HepG2 (cell line): ENCODE data around the gene C20orf204. TPM values are rescaled to one million over a fixed set of nuclear protein-coding genes. Genes with fewer than 3 reads are reported as not detected.

Source experiments
- AHR ChIP-seq: IDR thresholded peaks from 2 replicates; pipeline ENCODE4 v1.6.1; 2018; ENCODE audit warnings: missing genetic modification reagents, missing compliant biosample characterization
- CBFB ChIP-seq: sonication (generic); formaldehyde crosslinking; IDR thresholded peaks from 2 replicates; pipeline ENCODE4 v1.4.0; 2020; ENCODE audit warnings: missing genetic modification reagents
- CENPX ChIP-seq: sonication (generic); formaldehyde crosslinking; IDR thresholded peaks from 2 replicates; pipeline ENCODE4 v1.9.0; 2021; ENCODE audit warnings: mild to moderate bottlenecking, missing genetic modification reagents, moderate library complexity
- DR1 ChIP-seq: sonication (generic); formaldehyde crosslinking; IDR thresholded peaks from 2 replicates; pipeline ENCODE4 v1.8.0; 2021; ENCODE audit warnings: mild to moderate bottlenecking, missing genetic modification reagents, inconsistent platforms
- FOXC1 ChIP-seq: sonication (generic); formaldehyde crosslinking; IDR thresholded peaks from 2 replicates; pipeline ENCODE4 v1.8.0; 2022; ENCODE audit warnings: mild to moderate bottlenecking, missing genetic modification reagents, borderline replicate concordance
- HNF4A ChIP-seq: sonication (generic); formaldehyde crosslinking; IDR thresholded peaks from 2 replicates; pipeline ENCODE4 v1.4.0; 2020; ENCODE audit warnings: missing genetic modification reagents
- MIER2 ChIP-seq: IDR thresholded peaks from 2 replicates; pipeline ENCODE4 v1.6.1; 2016; ENCODE audit warnings: missing biosample characterization, missing genetic modification reagents
- POLR2AphosphoS2 ChIP-seq: IDR thresholded peaks from 2 replicates; pipeline ENCODE4 v1.6.1; 2011; ENCODE audit warnings: low read depth, low read length, improper control_type of control experiment
- SATB2 ChIP-seq: sonication (generic); formaldehyde crosslinking; IDR thresholded peaks from 2 replicates; pipeline ENCODE4 v1.5.0; 2020; ENCODE audit warnings: missing genetic modification reagents
- SMAD9 ChIP-seq: sonication (generic); formaldehyde crosslinking; IDR thresholded peaks from 2 replicates; pipeline ENCODE4 v1.5.1; 2020; ENCODE audit warnings: mild to moderate bottlenecking, missing genetic modification reagents
- SMYD3 ChIP-seq: sonication (generic); formaldehyde crosslinking; IDR thresholded peaks from 2 replicates; pipeline ENCODE4 v1.8.1; 2023; ENCODE audit warnings: mild to moderate bottlenecking, missing genetic modification reagents
- SP2 ChIP-seq: sonication (generic); formaldehyde crosslinking; IDR thresholded peaks from 2 replicates; pipeline ENCODE4 v1.5.1; 2020; ENCODE audit warnings: mild to moderate bottlenecking, missing genetic modification reagents
- TBX3 ChIP-seq: fragments of 450-650 bp; IDR thresholded peaks from 2 replicates; pipeline ENCODE4 v1.6.1; 2017; ENCODE audit warnings: antibody characterized with exemption, mild to moderate bottlenecking, inconsistent platforms, borderline replicate concordance
- ZKSCAN5 ChIP-seq: sonication (generic); formaldehyde crosslinking; IDR thresholded peaks from 2 replicates; pipeline ENCODE4 v1.5.1; 2020; ENCODE audit warnings: mild to moderate bottlenecking, missing genetic modification reagents
- ZNF121 ChIP-seq: sonication (generic); formaldehyde crosslinking; IDR thresholded peaks from 2 replicates; pipeline ENCODE4 v1.5.0; 2020; ENCODE audit warnings: mild to moderate bottlenecking, missing genetic modification reagents
- ZNF225 ChIP-seq: sonication (generic); formaldehyde crosslinking; IDR thresholded peaks from 2 replicates; pipeline ENCODE4 v1.4.0; 2020; ENCODE audit warnings: mild to moderate bottlenecking, missing genetic modification reagents
- ZNF274 ChIP-seq: sonication (generic); formaldehyde crosslinking; IDR thresholded peaks from 2 replicates; pipeline ENCODE4 v1.5.1; 2020; ENCODE audit warnings: mild to moderate bottlenecking, missing genetic modification reagents
- ZNF501 ChIP-seq: sonication (generic); formaldehyde crosslinking; IDR thresholded peaks from 2 replicates; pipeline ENCODE4 v1.5.1; 2020; ENCODE audit warnings: mild to moderate bottlenecking, moderate library complexity, missing genetic modification reagents
- ZNF512 ChIP-seq: sonication (generic); formaldehyde crosslinking; IDR thresholded peaks from 2 replicates; pipeline ENCODE4 v1.4.0; 2020; ENCODE audit warnings: mild to moderate bottlenecking, missing genetic modification reagents
- ZNF710 ChIP-seq: sonication (generic); formaldehyde crosslinking; IDR thresholded peaks from 2 replicates; pipeline ENCODE4 v1.5.0; 2020; ENCODE audit warnings: mild to moderate bottlenecking, missing genetic modification reagents, borderline replicate concordance
- ZNF75D ChIP-seq: sonication (generic); formaldehyde crosslinking; IDR thresholded peaks from 2 replicates; pipeline ENCODE4 v1.8.1; 2023; ENCODE audit warnings: missing genetic modification reagents, mild to moderate bottlenecking, borderline replicate concordance
- polyA plus RNA-seq, 8 experiments: library from polyadenylated mRNA; depleted of rRNA in 3 of 8; stranded (reverse) in 7 of 8; unstranded in 1 of 8; fragments of >200 nt; fragmentation: Illumina TruSeq in 4 of 8; extraction: Trizol in 4 of 8; gene quantifications; 2 replicates each; pipeline versions ENCODE4 v1.2.1 to v1.2.3, GENCODE V29; 2011 to 2016; ENCODE audit warnings: low read depth in 4 of 8, missing spikeins in 1 of 8, mixed read lengths in 1 of 8; ENCODE audit not compliant: insufficient read depth in 1 of 8
- total RNA-seq, 5 experiments: library from RNA; depleted of rRNA; stranded (reverse); fragments of >200 nt; fragmentation: Illumina TruSeq; extraction: Trizol; gene quantifications; 2 replicates each; pipeline ENCODE4 v1.2.3, GENCODE V29; 2016; ENCODE audit warnings: low read depth in 1 of 5
- TF ChIP-seq, protein P1 (sequence below): sonication (generic); formaldehyde crosslinking; IDR thresholded peaks from 2 replicates; pipeline ENCODE4 v1.5.0; 2020; ENCODE audit warnings: mild to moderate bottlenecking, missing genetic modification reagents
- TF ChIP-seq, protein P2 (sequence below): sonication (generic); formaldehyde crosslinking; IDR thresholded peaks from 2 replicates; pipeline ENCODE4 v1.8.1; 2023; ENCODE audit warnings: mild to moderate bottlenecking, missing genetic modification reagents, borderline replicate concordance
- TF ChIP-seq, protein P3 (sequence below): sonication (generic); formaldehyde crosslinking; IDR thresholded peaks from 2 replicates; pipeline ENCODE4 v1.8.1; 2023; ENCODE audit warnings: mild to moderate bottlenecking, moderate library complexity, missing genetic modification reagents

Gene C20orf204
- total and polyA plus RNA-seq, 2 of the 13 experiments (the other 11 are each of a cell fraction or from before 2014, with no cell fraction given), result 22.1 to 80.0 TPM

DNA sequence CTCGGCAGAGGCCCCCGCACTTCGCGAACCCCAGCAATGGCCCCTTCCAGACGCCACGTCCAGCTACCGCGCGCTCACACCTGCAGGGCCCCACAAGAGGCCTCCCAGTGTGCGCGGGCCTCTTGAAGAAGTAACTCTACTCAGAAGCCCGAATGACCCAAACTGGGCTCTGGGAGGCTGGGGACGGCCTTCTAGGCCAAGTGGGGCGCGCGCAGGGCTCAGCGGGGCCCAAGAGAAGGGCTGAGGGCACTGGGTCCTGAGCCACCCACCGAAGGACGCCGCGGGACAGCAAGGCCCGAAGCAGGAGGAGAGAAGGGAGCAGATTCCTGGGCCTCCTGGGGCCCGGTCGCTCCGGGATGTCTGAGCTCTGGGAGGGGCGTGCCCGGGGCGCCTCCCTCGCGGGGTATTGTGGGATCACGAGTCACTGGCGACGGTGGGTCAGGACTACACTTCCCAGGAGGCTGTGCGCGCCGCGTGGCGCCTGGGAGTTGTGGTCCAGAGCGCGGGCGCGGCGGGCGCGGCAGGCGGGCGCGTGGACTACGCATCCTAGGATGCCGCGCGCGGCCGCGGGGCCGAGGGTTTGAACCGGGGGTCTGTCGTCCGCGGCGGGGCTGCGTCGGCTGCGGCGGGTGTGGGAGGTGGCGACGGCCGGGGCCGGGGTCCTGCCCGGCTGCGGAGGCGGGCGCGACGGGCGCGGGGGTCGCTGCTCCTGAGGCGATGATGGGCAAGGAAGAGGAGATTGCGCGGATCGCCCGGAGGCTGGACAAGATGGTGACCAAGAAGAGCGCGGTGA, 26.8 kb downstream of the C20orf204 start, which contains the start of gene TCEA2 (continued):
- TF ChIP-seq, protein P1, sequence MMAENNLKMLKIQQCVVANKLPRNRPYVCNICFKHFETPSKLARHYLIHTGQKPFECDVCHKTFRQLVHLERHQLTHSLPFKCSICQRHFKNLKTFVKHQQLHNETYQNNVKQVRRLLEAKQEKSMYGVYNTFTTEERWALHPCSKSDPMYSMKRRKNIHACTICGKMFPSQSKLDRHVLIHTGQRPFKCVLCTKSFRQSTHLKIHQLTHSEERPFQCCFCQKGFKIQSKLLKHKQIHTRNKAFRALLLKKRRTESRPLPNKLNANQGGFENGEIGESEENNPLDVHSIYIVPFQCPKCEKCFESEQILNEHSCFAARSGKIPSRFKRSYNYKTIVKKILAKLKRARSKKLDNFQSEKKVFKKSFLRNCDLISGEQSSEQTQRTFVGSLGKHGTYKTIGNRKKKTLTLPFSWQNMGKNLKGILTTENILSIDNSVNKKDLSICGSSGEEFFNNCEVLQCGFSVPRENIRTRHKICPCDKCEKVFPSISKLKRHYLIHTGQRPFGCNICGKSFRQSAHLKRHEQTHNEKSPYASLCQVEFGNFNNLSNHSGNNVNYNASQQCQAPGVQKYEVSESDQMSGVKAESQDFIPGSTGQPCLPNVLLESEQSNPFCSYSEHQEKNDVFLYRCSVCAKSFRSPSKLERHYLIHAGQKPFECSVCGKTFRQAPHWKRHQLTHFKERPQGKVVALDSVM (CRISPR knock-in tag), result peak; percentile 76
- TF ChIP-seq ZNF710 (CRISPR knock-in tag) (no peak), HNF4A (CRISPR knock-in tag) (peak; percentile 43), ZNF274 (CRISPR knock-in tag) (peak; percentile 98), TBX3 (no peak), CBFB (CRISPR knock-in tag) (peak; percentile 91), SMAD9 (CRISPR knock-in tag) (peak; percentile 80; the same call in 1 of the 2 replicates), ZKSCAN5 (peak; percentile 19; the same call in 1 of the 2 replicates), SATB2 (no peak), AHR (CRISPR knock-in tag) (peak; percentile 96), ZNF501 (CRISPR knock-in tag) (peak; percentile 98), ZNF225 (CRISPR knock-in tag) (no peak; the same call in 1 of the 2 replicates), ZNF75D (CRISPR knock-in tag) (no peak), ZNF121 (CRISPR knock-in tag) (no peak), CENPX (CRISPR knock-in tag) (no peak), FOXC1 (CRISPR knock-in tag) (peak; percentile 29), MIER2 (CRISPR knock-in tag) (peak; percentile 81; the same call in 1 of the 2 replicates), SMYD3 (CRISPR knock-in tag) (no peak), SP2 (CRISPR knock-in tag) (peak; percentile 69; the same call in 1 of the 2 replicates), ZNF512 (CRISPR knock-in tag) (no peak), POLR2AphosphoS2 (0 out of 2 replicates have a peak, but pooled peaks have one; percentile 32), DR1 (CRISPR knock-in tag) (peak; percentile 92)
- TF ChIP-seq, protein P2, sequence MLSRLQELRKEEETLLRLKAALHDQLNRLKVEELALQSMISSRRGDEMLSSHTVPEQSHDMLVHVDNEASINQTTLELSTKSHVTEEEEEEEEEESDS (CRISPR knock-in tag), result no peak
- TF ChIP-seq, protein P3, sequence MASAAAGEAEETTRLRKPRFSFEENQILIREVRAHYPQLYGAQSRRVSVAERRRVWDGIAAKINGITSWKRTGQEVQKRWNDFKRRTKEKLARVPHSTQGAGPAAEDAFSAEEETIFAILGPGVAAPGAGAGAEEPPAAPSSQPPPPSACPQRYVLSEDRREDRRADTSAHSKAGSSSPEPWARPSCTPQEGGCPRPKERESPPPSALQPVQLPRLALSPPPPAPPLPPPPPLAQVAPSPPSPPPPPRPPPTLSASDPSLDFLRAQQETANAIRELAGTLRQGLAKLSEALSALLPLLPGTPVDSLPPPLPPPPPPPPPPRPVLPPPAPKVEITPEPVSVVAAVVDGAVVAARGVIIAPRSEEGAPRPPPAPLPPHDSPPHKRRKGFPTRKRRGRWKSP (CRISPR knock-in tag), result peak; percentile 84; the same call in 1 of the 2 replicates
